ENCODE measurements around the gene LNPK.

GRCh38 chr2:176022048-176022447 is 20.0 kb upstream of the LNPK start:
- TF ChIP-seq KAT7 (CRISPR knock-in tag; IDR thresholded peaks at IDR 0.05; ENCODE audit: borderline replicate concordance) (no peak), STAT6 (CRISPR knock-in tag; conservative IDR thresholded peaks at IDR 0.05; ENCODE audit: low read depth) (no peak), ZNF121 (CRISPR knock-in tag; IDR thresholded peaks at IDR 0.05) (no peak), NR2C2 (CRISPR knock-in tag; IDR thresholded peaks at IDR 0.05) (no peak), ZNF532 (CRISPR knock-in tag; IDR thresholded peaks at IDR 0.05; ENCODE audit: borderline replicate concordance) (no peak)

Data from WTC11 (cell line).